D721Med (cell line): Measurements from ENCODE around the gene ANKRD12.

Experiments used
- DNase-seq: peaks from one replicate; pipeline ENCODE4 v3.0.0; 2011; ENCODE audit warnings: low spot score; ENCODE audit not compliant: insufficient read length
- FAIRE-seq: peaks from 2 replicates; lab custom pipeline; 2011; peaks lifted over from hg19 to GRCh38; lab: Jason Lieb, UNC
- TF ChIP-seq, protein P1 (sequence below): IDR thresholded peaks from 2 replicates; pipeline ENCODE4 v1.5.1; 2012; ENCODE audit warnings: mild to moderate bottlenecking, control low read depth; ENCODE audit not compliant: insufficient read depth; ENCODE audit errors: missing control alignments

Gene ANKRD12

GRCh38 chr18:9133225-9133624 is 3.4 kb upstream of the ANKRD12 start:
- DNase-seq, result no peak
- FAIRE-seq, result no peak
- TF ChIP-seq, protein P1, sequence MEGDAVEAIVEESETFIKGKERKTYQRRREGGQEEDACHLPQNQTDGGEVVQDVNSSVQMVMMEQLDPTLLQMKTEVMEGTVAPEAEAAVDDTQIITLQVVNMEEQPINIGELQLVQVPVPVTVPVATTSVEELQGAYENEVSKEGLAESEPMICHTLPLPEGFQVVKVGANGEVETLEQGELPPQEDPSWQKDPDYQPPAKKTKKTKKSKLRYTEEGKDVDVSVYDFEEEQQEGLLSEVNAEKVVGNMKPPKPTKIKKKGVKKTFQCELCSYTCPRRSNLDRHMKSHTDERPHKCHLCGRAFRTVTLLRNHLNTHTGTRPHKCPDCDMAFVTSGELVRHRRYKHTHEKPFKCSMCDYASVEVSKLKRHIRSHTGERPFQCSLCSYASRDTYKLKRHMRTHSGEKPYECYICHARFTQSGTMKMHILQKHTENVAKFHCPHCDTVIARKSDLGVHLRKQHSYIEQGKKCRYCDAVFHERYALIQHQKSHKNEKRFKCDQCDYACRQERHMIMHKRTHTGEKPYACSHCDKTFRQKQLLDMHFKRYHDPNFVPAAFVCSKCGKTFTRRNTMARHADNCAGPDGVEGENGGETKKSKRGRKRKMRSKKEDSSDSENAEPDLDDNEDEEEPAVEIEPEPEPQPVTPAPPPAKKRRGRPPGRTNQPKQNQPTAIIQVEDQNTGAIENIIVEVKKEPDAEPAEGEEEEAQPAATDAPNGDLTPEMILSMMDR, result no peak

- FAIRE-seq (peak; percentile 67), DNase-seq (no peak)
- TF ChIP-seq, protein P1, result no peak
Measured at GRCh38 chr18:9135081-9135911, 1.3 kb upstream of the ANKRD12 start.

DNA sequence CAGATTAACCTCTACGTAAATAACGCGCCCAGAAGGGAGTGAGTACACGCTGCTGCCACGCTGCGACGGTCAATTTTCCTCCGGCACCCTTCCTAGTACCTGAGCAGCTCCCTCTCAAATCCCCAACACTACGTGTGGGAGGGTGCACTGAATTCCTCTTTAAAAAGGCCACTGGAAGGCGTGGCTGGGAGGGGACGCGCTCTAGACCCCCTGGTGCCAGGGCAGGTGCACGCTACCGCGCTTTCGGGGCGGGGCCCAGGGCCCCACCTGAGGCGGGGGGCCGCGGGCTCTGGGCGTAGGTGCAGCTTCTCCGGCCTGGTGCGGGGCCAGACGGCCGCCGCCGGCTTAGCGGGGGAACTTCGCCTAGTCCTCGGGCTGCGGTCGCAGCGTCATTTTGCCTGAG is 668 bp upstream of the ANKRD12 start:
- DNase-seq (no peak), FAIRE-seq (no peak)
- TF ChIP-seq, protein P1, result no peak

GRCh38 chr18:9137168-9138066 is 836 bp downstream of the ANKRD12 start:
- FAIRE-seq, result no peak

GRCh38 chr18:9139400-9140039 is 2.9 kb downstream of the ANKRD12 start:
- DNase-seq, result no peak
- FAIRE-seq, result no peak
- TF ChIP-seq, protein P1, result no peak

More at GRCh38 chr18:9137168-9138066, 836 bp downstream of the ANKRD12 start:
- DNase-seq, result no peak
- TF ChIP-seq, protein P1, result no peak

- TF ChIP-seq, protein P1, result no peak
- FAIRE-seq, result peak; percentile 94
- DNase-seq, result no peak
Measured at GRCh38 chr18:9140381-9140780, 3.8 kb downstream of the ANKRD12 start.
